HS-27A (cell line): ENCODE results near the gene TGFA.

Source experiments
- DNase-seq: peaks from one replicate; pipeline ENCODE4 v3.0.0-alpha.2; 2012; ENCODE audit warnings: low read depth, missing footprints

The TGFA gene

DNA sequence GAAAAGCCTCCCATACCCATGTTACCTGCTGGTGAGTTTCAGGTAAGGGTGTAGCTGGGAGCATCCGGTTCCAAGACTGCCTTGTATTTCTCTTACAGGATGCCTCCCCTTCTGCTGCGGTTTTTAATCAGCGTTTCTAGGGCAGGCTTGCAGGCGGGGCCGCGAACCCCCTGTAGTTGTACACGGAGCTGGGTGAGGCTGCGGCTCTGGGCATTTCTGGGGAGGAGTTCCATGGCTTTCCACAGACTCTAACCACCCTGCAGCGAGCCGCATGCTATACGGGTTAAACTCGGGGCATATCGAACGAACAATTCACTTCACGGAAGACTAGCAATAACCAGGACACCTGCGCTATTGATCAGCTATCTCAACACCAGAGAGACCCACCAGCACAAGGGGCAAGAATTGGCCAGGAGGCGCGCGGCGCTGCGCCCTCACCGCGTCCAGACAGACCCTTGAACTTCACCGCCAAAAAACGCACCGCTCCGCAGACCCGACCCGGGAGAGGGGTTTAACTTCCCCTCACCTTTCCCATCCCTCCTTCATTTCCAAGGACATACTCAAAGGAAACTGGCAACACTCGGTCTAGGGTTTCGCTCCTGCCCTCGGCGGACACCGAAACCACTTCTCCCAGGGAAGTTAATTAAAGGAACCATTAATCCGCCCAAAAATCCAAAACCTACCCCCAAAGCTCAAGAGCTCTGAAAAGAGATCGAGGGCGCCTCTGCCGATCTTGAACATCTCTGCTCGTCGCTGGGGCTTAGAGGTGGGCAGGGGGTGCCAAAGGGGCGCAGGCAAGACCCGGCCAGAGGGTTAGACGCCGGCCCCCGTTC is 909 bp downstream of the TGFA start:
- no peak for DNase-seq

DNA sequence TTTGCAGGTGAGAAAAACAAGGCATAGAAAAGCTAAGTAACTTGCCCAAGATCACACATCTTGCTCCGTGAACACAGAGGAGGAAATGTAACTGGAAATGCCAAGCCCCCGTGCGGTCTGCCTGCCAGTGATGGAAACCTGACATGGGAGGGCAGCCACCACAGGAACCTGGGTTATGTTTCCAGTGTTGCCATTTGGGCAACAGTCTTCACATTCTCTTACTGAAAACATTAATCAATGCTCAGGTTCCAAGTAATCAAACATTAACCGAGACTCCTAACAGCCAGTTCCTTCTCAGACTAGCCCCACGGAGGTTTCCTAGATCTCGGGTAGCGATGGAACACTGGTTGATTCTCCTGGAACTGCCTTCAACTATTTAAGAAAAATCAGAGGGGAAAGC is 2.5 kb downstream of the TGFA start:
- DNase-seq: no peak

- no peak for DNase-seq
Measured at GRCh38 chr2:70549962-70550361, 3.7 kb downstream of the TGFA start.

- DNase-seq: no peak
Measured at GRCh38 chr2:70549064-70549710, 4.4 kb downstream of the TGFA start.

DNA sequence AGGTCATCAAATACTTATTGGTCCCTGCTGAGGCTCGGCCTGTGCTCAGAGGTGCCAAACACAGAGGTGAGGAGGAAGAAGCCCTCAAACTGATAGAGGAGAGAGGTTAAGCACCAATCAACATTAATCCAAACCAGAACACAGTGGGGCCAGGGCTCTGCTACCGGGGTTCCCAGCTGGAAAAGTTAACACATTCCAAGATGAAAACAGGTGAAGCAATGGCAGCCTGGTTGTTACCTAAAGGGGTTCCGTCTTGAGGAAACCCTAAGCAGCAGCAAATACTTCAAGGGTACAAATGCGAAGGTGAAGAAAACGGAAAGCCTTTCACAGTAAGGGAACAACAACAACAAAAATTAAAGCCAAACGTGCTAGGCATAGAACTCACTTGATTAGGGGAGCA is 5.4 kb downstream of the TGFA start:
- no peak for DNase-seq

GRCh38 chr2:70546885-70547284 is 6.7 kb downstream of the TGFA start:
- no peak for DNase-seq

DNA sequence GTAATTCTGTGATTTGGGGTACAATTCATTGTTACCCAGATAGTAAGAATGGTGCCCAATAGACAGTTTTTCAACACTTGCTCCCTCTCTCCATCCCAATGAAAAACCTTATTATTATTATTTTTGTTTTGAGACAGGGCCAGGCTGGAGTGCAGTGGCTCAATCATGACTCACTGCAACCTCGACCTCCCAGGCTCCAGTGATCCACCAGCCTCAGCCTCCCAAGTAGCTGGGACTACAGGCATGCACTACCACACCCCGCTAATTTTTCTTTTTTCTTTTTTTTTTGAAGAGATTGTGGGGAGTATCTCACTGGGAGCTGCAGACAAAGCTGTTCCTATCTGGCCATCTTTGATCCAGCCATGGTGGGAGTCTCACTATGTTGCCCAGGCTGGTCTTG is 7.2 kb downstream of the TGFA start:
- no peak for DNase-seq

GRCh38 chr2:70541481-70542020 is 12.1 kb downstream of the TGFA start:
- DNase-seq: no peak

DNA sequence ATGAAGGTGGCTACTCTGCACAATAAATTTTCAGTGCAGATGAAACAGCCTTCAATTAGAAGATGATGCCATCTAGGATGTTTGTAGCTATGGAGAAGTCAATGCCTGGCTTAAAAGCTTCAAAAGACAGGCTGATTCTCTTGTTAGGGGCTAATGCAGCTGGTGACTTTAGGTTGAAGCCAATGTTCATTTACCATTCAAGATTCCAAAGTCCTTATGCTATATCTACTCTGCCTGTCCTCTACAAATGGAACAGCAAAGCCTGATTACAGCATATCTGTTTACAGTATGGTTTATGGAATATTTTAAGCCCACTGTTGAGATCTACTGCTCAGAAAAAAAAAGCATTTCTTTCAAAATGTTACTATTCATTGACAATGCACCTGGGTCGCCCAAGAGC is 15.8 kb downstream of the TGFA start:
- no peak for DNase-seq

GRCh38 chr2:70536517-70537055 is 17.0 kb downstream of the TGFA start:
- DNase-seq: no peak

DNA sequence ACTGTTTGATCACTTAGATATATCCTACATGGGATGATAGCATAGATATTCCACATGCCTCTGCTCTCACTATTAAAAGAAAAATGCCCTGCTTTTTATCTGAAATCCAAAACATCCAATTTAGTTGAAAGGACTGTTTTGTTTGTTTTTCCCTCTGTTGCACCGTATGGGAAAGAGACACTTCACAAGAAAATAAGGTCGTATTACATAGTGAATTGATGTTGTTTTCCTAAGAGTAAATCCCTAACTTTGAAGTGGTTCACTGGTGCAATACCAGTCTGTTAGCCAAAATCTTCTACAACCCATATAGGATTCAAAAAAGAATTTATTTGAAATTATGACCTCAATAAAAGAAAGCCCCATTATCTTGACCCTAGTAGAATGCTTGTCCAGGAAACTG is 18.1 kb downstream of the TGFA start:
- no peak for DNase-seq

DNA sequence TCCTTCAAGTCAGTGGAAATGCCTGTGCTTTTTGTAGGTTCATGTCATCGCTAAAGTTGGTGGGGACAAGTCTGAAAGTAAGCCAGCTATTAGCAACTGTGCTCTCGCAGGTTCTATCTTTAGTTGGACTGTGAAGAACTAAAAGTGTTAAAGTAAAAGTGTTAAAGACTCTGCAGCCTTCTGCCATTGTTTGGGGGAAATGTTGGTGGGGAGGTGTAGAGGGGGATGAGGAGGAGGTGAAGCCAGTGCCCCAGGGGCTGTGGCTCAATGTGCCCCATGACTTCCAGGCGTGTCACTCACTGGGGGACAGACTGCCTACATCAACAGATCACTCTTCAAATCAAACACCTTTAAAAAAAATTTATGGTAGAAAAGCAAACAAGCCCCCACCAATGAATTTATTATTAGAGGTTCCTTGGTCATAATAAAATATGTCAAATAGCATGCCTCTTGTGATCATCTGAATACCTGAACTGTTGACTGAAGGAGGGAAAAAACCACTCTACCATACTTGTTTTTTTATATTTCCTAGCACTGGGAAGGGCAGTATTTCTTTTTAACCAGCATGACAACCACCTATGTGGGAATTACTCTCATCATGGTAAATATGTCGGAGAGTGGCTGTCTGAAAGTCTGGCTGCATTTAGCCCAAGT is 19.3 kb downstream of the TGFA start:
- DNase-seq: no peak

GRCh38 chr2:70532244-70532935 is 21.2 kb downstream of the TGFA start:
- no peak for DNase-seq

- no peak for DNase-seq
Measured at GRCh38 chr2:70531419-70532086, 22.1 kb downstream of the TGFA start.

- no peak for DNase-seq
Measured at GRCh38 chr2:70529610-70530009, 24.0 kb downstream of the TGFA start.

GRCh38 chr2:70528929-70529328 is 24.7 kb downstream of the TGFA start:
- DNase-seq: no peak

- DNase-seq: no peak
Measured at GRCh38 chr2:70528276-70528675, 25.4 kb downstream of the TGFA start.

DNA sequence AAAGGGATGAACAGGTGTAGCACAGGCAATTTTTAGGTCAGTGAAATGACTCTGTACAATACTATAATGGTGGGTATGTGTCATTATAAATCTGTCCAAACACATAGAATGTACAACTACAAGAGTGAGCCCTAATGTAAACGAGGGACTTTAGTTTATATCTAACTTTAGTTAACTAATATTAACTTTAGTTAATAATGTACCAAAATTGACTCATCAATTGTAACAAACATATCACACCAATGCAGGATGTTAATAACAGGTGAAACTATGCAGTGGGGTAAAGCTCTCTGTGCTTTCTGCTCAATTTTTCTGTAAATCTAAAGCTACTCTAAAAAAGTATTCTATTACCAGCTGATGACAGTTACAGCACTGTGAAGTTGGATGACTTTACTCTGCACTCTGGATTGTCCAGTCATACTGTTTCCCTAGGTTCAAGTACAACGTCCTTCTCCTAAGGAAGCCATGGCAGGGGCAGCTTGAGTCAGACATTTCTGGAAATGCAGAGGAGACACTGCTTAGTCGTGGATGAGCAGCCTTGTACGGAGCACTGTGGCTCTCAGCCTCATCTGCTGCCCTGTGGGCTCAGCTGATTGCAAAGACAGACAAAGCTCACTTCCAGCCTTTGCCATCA is 26.1 kb downstream of the TGFA start:
- DNase-seq: no peak

- DNase-seq: no peak
Measured at GRCh38 chr2:70526126-70526525, 27.5 kb downstream of the TGFA start.

DNA sequence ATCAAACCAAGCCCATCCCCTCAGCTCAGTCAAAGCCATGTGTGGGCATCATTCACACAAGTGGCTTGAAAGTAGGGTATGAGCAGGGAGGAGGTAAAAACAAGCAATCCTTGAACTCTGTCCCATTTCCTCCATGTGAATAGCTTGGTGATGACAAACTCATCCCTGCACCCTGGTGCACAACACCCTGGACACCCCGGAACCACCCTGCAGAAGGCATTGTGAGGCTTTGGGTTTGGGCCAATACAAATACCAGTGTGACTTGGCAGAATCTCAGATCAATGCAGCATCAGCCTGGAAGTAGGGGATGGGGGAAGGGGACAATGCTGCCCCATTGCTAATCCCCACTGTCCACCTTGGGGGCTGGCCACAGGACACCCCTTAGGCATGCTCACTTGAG is 28.6 kb downstream of the TGFA start:
- peak; percentile 64 for DNase-seq
